ENCODE data around the gene ZFYVE28.
A peak's percentile ranks its signal among the peaks of the same experiment; 100 is the strongest.
"Not testable (repeated sequence)": the region's sequence is repeated elsewhere in the genome, so short reads cannot be mapped to it uniquely, and the experiment has no call there.

The ZFYVE28 gene

DNA sequence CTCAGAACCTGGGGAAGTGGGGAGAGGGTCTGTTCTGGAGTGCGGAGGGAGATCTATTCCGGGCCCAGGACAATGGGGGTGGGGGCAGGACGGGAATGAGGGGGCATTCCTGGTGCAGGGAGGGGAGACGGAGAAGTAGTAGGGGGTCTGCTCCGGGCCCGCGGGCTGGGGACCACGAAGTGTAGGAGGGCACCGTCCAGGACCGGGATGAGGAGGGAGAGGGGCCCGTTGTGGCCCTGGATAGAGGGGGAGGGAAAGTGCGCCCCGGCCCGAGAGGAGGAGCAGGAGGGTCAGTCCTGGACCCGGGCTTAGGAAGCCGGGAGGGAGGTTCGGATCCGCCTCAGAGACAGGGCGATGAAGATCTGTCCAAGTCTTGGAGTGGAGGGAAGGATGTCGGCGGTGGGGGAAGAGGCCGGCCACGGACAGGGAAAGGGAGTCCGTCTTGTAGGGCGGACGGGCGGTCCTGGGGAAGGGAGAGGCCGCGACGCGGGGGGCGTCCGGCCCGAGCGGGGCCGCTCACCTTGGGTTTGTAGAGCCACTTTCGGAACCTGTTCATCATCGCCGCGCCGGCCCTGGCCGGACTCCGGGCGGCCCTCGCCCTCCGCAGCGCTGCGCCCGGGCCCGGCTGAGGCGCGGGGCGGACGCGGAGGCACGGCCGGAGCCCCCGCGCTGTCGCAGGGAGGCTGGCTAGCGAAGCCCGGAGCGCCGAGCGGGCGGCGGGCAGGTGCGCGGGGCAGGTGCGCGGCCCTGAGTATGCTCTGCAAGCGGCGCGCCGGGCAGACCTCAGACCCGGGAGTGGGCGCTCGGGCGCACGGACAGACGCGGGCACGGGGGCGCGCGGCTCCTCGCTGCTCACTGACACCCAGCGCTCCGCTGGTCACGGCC lies at the start of gene ZFYVE28:
TSS of gene ZFYVE28 (minus strand) at position 881 of the 885 bp plus-strand sequence. CDS start at position 559, 322 bp downstream.
- no peak for DNase-seq
- Histone ChIP-seq H3K27ac (peak within 1 kb of the TSS in 1 of 2 donors; percentile 34), H3K27me3 (peaks cover 0 to 34% of the 10 kb centered on the region in 2 donors), H3K4me1 (peaks cover 0 to 43% (median 39%) of the 10 kb centered on the region in 4 donors), H3K4me3 (peak within 1 kb of the TSS; percentile 56 to 67), H3K9me3 (no peaks in the 10 kb centered on the region), H3K36me3 (no peaks in the 10 kb centered on the region)
- intact Hi-C loops (cut with DNase I; ENCODE audit: low total_unique reads), result loop anchor here (5.0 to 10.0 kb wide), 3 partner anchors 44 to 176 kb away; partner anchors contain the start of genes FAM193A, HAUS3 and POLN
- TF ChIP-seq CTCF (IDR thresholded peaks at IDR 0.05), result no peak

DNA sequence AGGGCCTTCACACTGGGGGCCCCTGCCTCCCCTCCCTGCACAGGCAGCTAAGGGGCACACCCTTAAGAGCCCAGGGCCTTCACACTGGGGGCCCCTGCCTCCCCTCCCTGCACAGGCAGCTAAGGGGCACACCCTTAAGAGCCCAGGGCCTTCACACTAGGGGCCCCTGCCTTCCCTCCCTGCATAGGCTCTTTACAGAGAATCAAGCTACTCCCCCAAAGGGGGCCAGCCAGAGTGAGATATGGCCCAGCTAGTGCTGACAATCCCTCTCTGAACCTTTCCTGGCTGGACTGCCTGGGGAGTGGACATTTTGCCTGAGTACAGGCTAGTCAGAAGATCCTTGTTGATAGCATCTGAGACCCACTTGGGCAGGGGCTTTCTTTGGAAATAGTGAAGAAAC lies 47.1 kb upstream of the ZFYVE28 start:
- H3K4me3 ChIP-seq; intact Hi-C loops (cut with DNase I; ENCODE audit: low total_unique reads); H3K36me3 ChIP-seq; H3K27ac ChIP-seq; DNase-seq; H3K27me3 ChIP-seq; H3K9me3 ChIP-seq: not testable (repeated sequence)
- H3K4me1 ChIP-seq, result peaks cover 0 to 39% (median 30%) of the 10 kb centered on the region in 4 donors

DNA sequence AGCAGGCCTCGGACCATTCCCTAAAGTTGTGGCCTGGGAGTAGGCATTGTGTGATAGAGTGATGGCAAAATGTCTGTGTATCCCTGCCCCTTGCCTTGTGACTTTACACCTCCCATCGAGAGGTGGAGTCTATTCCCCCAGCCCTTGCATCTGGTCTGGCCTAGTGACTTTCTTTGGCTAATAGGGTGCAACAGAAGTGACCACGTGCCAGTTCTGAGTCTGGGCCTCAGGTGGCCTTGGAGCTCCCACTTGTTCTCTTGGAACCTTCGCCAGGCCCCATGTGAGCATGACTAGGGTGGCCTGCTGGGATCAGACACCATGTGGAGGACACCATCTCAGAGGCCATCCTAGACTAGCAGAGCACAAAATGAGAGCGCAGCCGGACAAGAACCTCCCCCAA lies 46.6 kb upstream of the ZFYVE28 start:
- peaks cover 0 to 34% (median 25%) of the 10 kb centered on the region in 4 donors for H3K4me1 ChIP-seq
- intact Hi-C loops (cut with DNase I; ENCODE audit: low total_unique reads), result no loop called here
- no peak overlapping the region for H3K27ac ChIP-seq
- no peaks in the 10 kb centered on the region for H3K27me3 ChIP-seq
- no peaks in the 10 kb centered on the region for H3K36me3 ChIP-seq
- no peak for DNase-seq
- no peak for TF ChIP-seq CTCF (IDR thresholded peaks at IDR 0.05)
- no peaks in the 10 kb centered on the region for H3K9me3 ChIP-seq
- no peak overlapping the region for H3K4me3 ChIP-seq

DNA sequence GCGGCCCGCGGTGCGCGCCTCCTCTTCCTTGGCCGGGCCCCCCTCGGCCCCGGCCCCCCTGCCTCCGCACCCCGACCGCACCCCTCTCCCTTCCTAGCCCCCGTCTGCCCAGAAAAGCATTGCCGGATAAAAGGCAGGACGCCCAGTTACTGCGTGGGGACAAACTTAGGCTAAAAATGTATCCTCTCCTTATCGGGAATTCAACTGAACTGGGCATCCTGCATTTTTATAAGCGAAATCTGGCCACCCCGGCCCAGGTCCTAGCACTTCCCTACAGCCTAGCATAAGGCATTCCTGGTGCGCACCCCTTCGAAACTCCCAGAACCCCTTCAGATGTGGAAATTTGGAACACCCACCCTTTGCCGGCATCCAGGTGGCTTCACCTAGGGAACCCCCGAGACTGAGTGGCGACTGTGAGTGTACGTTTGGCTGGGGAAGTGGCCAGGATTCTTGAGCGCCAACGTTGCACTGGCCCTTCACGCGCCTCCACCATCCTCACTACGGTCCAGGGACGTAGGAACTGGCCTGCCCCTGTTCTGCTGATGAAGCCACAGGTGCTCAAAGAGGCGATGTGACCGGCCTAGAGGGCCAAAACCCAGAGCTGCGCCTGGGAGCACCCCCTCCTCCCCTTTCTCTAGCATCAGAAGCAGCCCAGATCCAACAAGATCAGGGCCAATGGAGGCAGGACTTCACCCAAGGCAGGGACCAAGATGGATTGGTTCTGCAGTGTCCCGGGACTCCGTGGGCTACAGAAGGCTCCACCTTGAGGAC lies 44.7 kb upstream of the ZFYVE28 start:
- intact Hi-C loops (cut with DNase I; ENCODE audit: low total_unique reads), result loop anchor here (5.0 kb wide), 3 partner anchors 46 to 246 kb away; partner anchors contain the start of genes CFAP99, HAUS3, POLN and ZFYVE28
- peak overlapping the region; percentile 53 to 62 for H3K4me3 ChIP-seq

GRCh38 chr4:2462218-2462991 lies 44.0 kb upstream of the ZFYVE28 start:
- Histone ChIP-seq H3K27me3 (peaks cover 0 to 21% of the 10 kb centered on the region in 2 donors), H3K4me3 (peak overlapping the region; percentile 53 to 62), H3K4me1 (peaks cover 0 to 19% (median 13%) of the 10 kb centered on the region in 4 donors), H3K27ac (peak overlapping the region in 1 of 2 donors; percentile 47), H3K9me3 (no peaks in the 10 kb centered on the region), H3K36me3 (no peaks in the 10 kb centered on the region)
- peak; percentile 58 to 62 for TF ChIP-seq CTCF (IDR thresholded peaks at IDR 0.05)
- peak; percentile 42 to 75 for DNase-seq
- intact Hi-C loops (cut with DNase I; ENCODE audit: low total_unique reads), result loop anchor here (5.0 kb wide), 3 partner anchors 45 to 245 kb away; partner anchors contain the start of genes CFAP99, HAUS3, POLN and ZFYVE28

More for the DNA sequence above, 44.7 kb upstream of the ZFYVE28 start:
- peaks cover 0 to 26% (median 21%) of the 10 kb centered on the region in 4 donors for H3K4me1 ChIP-seq
- H3K36me3 ChIP-seq, result no peaks in the 10 kb centered on the region
- TF ChIP-seq CTCF (IDR thresholded peaks at IDR 0.05), result no peak
- peak overlapping the region in 1 of 2 donors; percentile 47 for H3K27ac ChIP-seq
- H3K9me3 ChIP-seq, result no peaks in the 10 kb centered on the region
- H3K27me3 ChIP-seq, result peaks cover 0 to 15% of the 10 kb centered on the region in 2 donors
- no peak for DNase-seq

Measured in tibial artery (tissue), 4 donors.